GM10847 (cell line): ENCODE results near the gene DHX32.

Experiments used
- POLR2A ChIP-seq: IDR thresholded peaks from 2 replicates; pipeline ENCODE4 v1.6.1; 2011; ENCODE audit not compliant: insufficient read length; ENCODE audit errors: extremely low read depth

Gene DHX32

DNA sequence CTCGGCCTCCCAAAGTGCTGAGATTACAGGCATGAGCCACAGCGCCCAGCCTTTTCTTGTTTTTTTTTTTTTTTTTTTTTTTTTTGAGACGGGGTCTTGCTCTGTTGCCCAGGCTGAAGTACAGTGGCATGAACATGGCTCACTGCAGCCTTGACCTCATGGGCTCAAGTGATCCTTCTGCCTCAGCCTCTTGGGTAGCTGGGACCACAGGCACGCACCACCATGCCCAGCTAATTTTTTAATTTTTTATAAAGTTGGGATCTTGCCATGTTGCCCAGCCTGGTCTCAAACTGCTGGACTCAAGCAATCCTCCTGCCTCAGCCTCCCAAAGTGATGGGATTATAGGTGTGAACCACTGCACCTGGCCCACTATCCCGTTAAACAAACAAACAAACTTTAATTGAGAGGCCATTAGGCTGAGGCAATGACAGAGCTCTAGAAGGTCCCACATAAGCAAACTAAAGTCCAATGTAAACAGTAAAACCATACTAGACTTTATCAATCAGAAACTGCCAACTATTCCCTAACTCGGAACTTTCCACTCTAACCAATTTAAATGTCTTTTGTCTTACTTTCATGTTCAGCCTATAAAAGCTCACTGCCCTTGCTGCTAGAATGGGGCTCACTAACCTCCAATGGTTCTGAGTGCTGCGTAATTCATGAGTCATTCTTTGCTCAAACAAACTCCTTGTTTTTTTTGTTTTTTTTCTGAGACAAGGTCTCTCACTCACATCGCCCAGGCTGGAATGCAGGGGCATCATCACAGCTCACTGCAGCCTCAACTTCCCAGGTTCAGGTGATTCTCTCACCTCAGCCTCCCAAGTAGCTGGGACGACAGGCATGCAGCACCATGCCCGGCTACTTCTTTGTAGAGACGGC is 1.9 kb downstream of the DHX32 start:
- no peak for TF ChIP-seq POLR2A

DNA sequence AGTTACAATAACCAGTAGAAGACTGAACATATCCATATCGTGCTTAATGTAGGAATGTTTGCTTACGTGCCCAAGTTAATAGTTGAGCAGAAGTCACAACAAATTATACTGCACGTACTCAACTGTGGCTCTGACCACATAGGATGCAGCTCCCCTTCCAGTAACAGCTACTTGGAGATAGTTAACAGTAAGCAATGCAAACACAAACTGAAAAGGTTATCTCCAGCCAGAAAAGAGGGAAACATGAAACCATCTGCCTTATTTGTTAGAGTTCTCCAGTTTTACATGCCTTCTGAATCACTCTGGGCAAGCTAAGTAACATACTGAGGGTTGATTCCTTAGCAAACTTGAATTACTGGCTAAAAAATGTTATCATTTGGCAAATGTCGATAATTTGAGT is 9.8 kb downstream of the DHX32 start:
- TF ChIP-seq POLR2A = no peak

DNA sequence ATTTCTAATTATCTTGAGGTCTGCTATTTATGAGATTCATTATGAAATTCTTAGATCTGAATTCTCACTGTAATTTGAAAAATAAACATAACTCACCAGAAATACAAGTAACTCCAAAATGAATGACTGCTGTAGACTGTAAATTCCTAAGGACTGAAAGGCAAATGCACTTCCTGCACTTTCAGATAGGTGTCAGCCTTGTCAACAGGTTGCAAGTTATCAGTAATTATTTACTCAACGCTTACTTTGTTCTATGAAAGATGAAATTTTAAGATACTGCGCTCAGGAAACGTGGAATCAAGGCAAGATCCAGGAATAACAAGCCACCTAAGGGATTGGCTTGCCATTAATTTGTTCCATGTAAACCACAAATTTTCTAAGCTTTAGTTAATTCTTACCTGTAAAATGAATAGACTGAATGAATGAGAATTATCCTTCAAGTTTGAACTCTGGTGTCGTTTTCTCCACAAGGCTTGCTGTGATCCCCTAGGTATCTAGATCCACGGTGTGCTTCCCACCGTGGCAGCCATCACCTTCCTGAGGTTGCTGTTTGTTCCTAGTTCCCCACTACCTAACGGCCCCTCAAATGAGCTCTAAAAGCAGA is 12.6 kb downstream of the DHX32 start:
- no peak for TF ChIP-seq POLR2A

DNA sequence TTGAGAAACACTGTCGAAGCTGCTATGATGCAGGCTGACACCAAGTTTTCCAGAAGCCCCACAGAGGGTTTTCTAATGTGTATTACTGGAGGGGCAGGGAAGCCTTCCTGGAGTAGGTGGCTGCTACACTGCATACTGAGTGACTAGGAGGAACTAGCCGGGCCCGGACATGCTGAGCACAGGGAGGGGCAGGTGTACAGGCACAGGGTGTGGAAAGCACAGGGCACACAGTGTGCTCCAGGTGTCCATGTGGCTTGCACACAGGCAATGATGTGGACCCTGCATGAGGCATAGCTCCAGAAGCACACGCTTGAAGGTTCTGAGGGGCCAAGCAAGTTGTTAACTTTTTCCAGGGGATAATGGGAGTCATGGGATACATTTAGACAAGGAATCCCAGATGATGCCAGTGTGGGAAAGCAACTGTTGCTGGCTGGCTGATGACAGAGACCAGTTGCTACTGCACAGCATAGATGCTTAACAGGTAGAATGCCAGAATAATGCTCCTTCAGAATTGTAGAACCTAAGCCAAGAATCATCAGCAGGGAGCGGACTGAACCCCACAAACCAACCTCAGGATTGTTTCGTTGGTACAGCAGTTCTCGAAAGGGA is 14.6 kb downstream of the DHX32 start:
- TF ChIP-seq POLR2A = no peak

DNA sequence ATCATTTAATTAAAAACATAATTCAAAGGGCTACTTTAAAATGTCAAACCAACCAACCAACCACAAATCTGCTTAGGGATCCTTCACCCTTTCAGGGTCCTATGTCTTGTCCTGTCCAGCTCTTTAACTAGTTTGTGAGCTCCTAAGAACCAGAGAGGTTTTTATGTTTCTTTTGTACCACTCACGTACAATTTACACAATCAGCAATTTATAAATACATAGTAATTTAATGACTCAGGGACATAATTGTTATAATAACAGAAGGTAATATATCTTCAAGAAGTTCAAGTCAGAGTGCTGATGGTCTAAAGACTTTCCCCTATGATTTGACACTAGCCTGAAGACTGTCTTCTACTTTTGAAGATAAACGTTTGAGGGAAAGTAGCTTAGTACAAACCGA is 16.0 kb downstream of the DHX32 start:
- TF ChIP-seq POLR2A = no peak

DNA sequence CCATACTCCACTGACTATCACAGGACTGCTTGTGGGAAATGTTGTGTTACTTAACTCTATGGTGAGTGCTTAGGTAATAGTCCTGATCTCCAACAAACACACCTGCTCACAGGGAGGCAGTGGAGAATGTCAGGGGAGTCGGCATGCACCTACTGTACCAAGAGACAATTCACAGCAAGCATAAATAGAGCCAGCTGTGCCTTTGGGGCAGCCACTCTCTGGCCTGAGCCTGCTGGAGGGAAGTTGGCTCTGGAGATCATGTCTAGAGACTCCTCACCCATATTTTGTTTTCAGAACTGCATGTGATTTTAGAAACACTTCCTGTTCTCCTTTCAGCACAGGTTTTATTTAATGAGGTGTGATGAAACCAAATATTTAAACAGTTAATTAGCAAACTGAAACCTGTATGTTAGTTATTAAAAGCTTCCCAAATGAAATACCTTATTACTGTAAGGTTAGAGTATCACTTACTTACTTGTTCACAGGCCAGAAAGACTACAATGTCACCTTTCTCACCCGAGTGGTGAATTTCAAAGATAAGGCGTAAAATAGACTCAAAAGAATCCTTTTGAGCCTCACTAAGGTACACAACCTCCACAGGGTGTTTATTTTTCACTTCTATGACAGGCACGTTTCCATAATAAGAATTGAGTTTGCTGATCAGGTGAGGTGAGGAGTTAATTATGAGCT is 21.8 kb downstream of the DHX32 start:
- TF ChIP-seq POLR2A = no peak

DNA sequence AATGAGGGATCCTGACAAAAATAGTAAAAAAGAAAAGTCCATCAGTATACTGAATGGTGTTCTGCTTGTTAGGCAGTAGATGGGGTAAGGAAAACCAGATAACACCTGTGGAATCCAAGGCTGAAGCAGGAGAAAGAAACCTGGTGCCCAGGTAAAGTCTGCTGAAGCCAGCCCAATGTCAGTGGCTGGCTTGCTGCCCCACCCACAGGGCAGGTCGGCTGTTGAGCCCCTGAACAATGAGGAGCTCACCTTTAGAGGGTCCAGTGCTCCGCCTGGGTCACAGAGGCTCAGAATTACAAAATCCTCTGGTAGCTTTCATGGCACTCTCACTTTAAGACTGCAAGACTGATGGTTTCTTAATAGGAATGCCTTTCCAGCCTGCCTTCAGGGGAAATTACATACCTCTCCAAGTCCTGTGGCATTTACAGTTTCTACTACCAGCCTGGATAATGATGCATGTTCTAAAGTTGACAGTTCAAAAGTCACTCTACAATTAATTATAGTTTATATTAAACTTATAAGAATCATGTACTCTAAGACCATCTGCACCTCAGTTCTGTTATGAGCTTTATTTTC is 23.8 kb downstream of the DHX32 start:
- no peak for TF ChIP-seq POLR2A

DNA sequence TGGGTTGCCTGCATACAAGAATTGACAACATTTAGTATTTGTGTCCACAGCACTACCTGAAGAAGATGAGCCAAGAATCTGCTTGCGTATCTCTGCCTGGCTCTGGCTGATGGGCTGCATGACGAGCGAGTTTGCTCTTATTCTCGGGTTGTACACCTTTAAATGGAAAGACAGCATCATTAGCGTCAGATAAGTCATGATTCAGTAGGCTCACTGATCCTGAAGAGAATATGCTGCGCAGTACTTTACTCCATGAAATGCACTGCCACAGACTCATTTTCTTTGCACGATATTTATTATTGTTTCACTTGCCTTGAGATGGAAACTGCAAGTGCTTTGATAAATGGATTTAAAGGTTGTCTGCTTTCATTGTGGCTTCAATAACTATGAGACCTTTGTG is 28.6 kb downstream of the DHX32 start:
- TF ChIP-seq POLR2A = no peak

DNA sequence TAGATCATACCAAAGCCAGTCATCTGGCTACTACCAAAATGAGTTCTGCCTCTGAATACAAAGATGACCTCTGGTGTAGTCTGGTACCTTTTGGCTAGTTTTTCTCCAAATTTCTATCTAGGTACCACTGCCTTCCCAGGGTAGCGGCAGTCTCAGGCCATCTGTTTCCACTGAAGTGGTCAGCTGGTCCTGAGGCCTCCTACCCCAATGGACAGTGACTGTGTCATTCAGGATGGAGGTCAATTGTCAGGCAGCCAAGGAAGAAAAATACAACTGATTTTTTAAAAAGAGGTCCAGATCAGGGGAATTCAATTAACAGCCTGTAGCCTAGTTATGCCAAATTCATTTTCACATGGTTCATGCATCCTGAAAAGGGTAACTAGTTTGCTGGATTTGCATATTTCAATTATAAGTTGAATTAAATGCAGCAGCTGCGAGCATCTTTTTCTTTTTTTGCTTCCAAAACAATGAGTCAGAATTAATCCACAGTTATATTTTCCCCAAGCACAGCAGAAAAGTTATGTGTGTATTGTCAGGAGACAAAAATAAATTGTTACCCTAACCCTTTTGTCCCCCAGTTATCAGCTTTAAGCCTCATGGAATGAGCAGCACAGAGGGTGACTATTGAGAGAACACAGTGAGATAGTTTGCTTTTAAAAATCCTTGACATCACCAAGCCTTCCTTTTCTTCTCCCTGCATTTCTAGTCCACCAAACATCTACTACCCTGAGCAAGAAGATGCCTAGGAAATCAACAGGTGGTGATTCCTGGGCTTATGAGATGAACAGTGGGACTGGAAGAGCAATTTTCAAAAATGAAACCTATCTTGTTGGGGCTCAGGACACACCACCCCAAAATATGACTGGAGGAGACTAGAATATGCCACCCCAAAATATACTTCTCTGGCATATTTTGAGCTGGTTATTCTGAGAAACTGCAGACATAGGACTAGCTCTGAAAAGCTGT is 30.0 kb downstream of the DHX32 start:
- TF ChIP-seq POLR2A = no peak

DNA sequence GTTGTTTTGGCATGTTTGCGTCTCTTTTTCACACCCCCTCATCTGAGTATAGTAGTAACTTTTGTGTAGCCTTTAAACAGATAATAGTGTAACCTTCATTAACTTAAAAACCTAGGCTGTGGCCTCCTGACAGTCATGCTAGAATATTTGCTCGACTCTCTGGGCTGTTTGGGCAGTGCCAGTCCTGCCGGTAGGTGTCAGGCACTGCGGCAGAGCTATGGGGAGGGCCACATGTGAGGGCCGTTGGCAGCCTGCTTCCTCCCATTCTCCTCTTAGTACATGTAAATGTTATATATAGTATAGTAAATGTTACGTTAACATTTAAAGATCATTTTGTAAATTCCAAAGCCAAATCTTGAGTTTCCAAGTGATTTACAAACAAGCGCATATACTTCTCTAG is 31.6 kb downstream of the DHX32 start:
- TF ChIP-seq POLR2A = no peak

DNA sequence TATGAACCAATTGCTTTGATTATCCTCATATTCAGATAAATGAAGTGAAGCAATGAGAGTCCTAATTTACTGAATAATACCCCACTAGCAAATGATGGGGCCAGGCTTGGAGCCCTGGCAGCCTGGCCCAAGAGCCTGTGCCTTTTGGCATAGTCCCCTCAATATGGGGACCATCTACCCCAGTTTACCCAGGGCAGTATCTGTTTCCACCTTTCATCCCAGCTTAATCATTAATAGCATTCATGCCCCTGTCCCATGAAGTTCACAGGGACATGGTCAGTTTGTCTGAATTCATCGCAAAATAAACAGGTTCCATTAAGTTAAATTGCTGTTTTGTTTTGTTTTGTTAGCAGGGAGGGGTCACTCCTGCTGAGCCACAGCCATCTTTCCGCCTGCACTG is 32.2 kb downstream of the DHX32 start:
- no peak for TF ChIP-seq POLR2A

DNA sequence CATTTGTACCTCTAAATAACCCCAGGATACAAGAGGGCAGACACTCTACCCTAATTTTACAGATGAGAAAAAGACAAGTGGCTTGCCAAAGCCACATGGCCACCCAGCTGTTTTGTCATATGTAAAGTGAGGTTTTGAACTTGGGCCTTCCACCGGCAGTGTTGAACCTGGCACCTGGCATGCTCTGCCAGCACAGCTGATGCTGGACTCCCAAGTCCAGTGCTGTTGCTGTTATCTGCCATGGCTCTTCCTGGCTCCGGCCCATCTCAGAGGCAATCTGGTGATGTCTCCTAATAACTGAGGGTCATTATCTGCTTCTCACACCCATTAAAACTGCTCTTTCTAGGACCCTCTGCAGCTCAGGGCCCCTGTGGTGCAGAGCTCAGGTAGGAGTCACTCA is 32.7 kb downstream of the DHX32 start:
- no peak for TF ChIP-seq POLR2A

DNA sequence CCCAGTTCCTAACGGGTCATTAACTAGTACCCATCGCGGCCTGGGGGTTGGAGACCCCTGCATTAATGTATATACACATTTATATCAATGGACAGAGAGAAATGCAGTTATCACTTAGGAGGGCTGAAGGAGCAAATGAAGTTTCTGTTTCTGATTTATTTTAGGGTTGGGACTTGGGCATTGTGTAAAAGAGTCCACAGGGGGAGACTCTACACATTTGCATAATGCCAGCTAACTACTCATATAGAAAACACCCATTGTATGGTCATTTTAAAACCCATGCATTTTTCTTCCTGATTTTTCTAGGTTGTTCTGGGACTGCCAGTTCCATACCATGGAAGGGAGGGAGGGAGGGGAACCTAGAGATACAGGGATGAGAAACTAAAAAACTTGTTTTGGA is 34.2 kb downstream of the DHX32 start:
- no peak for TF ChIP-seq POLR2A

DNA sequence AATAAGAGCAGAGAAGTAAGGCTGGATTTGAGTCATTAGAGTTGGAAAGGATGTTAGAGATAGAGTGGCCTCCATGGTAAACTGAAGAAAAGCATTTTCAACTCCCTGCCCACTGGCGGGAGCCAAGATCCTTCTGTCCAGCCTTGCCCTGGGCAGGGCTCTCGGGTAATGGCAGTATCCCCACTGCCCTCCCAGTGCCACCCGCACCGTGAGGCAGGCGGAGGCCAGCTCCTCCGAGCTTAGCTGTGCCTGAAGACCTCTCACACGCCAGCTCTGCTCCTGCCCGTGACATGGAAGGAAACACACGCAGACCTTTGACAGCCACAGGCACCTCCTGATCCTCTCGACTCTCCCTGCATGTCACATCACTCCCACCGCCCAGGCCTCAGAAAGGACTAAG is 35.5 kb downstream of the DHX32 start:
- TF ChIP-seq POLR2A = no peak
